GM23248 (cell line): ENCODE measurements around the gene PRRT3.

ENCODE experiments used
- EZH2 ChIP-seq: fragments of 200-600 bp; sonication (generic); IDR thresholded peaks from 2 replicates; pipeline ENCODE4 v1.6.1; 2018; ENCODE audit warnings: antibody characterized with exemption, mild to moderate bottlenecking; ENCODE audit not compliant: insufficient read depth, poor library complexity, severe bottlenecking
- EZH2phosphoT487 ChIP-seq: fragments of 200-600 bp; sonication (generic); IDR thresholded peaks from 2 replicates; pipeline ENCODE4 v1.6.1; 2018; ENCODE audit warnings: antibody characterized with exemption, moderate library complexity, mild to moderate bottlenecking, low read depth; ENCODE audit not compliant: insufficient read depth

DNA sequence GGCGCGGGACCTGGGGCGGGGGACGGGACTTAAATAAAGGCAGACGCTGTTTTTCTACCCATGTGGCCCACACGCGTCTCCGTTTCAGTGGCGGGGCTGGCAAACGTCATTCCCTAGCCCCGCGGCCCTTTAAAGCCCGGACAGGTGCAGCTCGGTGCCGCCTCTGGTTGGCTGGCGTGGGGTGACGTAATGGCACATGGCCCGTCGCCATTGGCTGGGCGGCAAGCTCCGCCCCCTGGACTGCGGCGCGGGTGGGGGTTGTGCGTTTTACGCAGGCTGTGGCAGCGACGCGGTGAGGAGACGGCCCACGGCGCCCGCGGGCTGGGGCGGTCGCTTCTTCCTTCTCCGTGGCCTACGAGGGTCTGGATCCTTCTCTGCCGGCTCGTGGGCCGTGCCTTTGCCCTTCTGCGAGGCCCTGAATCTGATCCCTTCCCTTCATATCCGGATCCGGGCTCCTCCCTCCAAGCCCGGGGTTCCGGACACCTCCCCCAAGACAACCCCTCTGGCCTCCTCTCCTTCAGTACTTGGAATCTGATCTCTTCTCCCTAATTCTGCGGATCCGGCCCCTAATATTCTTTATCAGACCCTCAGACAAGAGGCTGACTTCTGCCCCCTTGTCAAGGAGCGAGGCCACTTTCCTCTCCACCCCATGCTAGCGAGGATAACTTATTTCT is 18.5 kb downstream of the PRRT3 start, which contains the start of gene CRELD1:
- TF ChIP-seq EZH2phosphoT487 (no peak), EZH2 (no peak)
